ENCODE measurements around the gene ZFC3H1.

Gene ZFC3H1

GRCh38 chr12:71648537-71648936, 15.1 kb downstream of the ZFC3H1 start:
- TF ChIP-seq REST (IDR thresholded peaks at IDR 0.05; ENCODE audit: low read depth) (no peak), NFIC (IDR thresholded peaks at IDR 0.05) (no peak), EP300 (IDR thresholded peaks at IDR 0.05; ENCODE audit: borderline replicate concordance) (no peak), CEBPB (IDR thresholded peaks at IDR 0.05) (no peak)
- TF ChIP-seq, protein P1, sequence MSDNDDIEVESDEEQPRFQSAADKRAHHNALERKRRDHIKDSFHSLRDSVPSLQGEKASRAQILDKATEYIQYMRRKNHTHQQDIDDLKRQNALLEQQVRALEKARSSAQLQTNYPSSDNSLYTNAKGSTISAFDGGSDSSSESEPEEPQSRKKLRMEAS (IDR thresholded peaks at IDR 0.05), result no peak

GRCh38 chr12:71646512-71646911, 17.1 kb downstream of the ZFC3H1 start:
- no peak for TF ChIP-seq CREB1 (IDR thresholded peaks at IDR 0.05; ENCODE audit: low read depth)
- TF ChIP-seq, protein P1 (IDR thresholded peaks at IDR 0.05), result no peak
- no peak for TF ChIP-seq TCF12 (IDR thresholded peaks at IDR 0.05; ENCODE audit: low read depth)
- TF ChIP-seq EP300 (IDR thresholded peaks at IDR 0.05; ENCODE audit: borderline replicate concordance), result no peak
- TF ChIP-seq ZBTB7A (IDR thresholded peaks at IDR 0.05; ENCODE audit: low read depth), result no peak
- TF ChIP-seq YY1 (IDR thresholded peaks at IDR 0.05; ENCODE audit: low read depth), result no peak
- no peak for TF ChIP-seq TEAD4 (IDR thresholded peaks at IDR 0.05)
- no peak for TF ChIP-seq CEBPB (IDR thresholded peaks at IDR 0.05)
- TF ChIP-seq FOXM1 (IDR thresholded peaks at IDR 0.05; ENCODE audit: borderline replicate concordance, low read depth), result no peak
- TF ChIP-seq REST (IDR thresholded peaks at IDR 0.05; ENCODE audit: low read depth), result no peak
- no peak for TF ChIP-seq NFIC (IDR thresholded peaks at IDR 0.05)
- TF ChIP-seq EGR1 (IDR thresholded peaks at IDR 0.05), result no peak
- TF ChIP-seq TAF1 (IDR thresholded peaks at IDR 0.05; ENCODE audit: low read depth), result no peak
- no peak for TF ChIP-seq USF1 (IDR thresholded peaks at IDR 0.05)

- TF ChIP-seq, protein P1 (IDR thresholded peaks at IDR 0.05), result no peak
- TF ChIP-seq EP300 (IDR thresholded peaks at IDR 0.05; ENCODE audit: borderline replicate concordance), result no peak
- no peak for TF ChIP-seq FOXM1 (IDR thresholded peaks at IDR 0.05; ENCODE audit: borderline replicate concordance, low read depth)
- no peak for TF ChIP-seq RAD21 (IDR thresholded peaks at IDR 0.05; ENCODE audit: low read depth)
- TF ChIP-seq REST (IDR thresholded peaks at IDR 0.05; ENCODE audit: low read depth), result no peak
- no peak for TF ChIP-seq TAF1 (IDR thresholded peaks at IDR 0.05; ENCODE audit: low read depth)
- no peak for TF ChIP-seq CREB1 (IDR thresholded peaks at IDR 0.05; ENCODE audit: low read depth)
- no peak for TF ChIP-seq TEAD4 (IDR thresholded peaks at IDR 0.05)
- TF ChIP-seq TCF12 (IDR thresholded peaks at IDR 0.05; ENCODE audit: low read depth), result no peak
- no peak for TF ChIP-seq YY1 (IDR thresholded peaks at IDR 0.05; ENCODE audit: low read depth)
- no peak for TF ChIP-seq USF1 (IDR thresholded peaks at IDR 0.05)
- no peak for TF ChIP-seq NFIC (IDR thresholded peaks at IDR 0.05)
- TF ChIP-seq ZBTB7A (IDR thresholded peaks at IDR 0.05; ENCODE audit: low read depth), result no peak
- TF ChIP-seq CEBPB (IDR thresholded peaks at IDR 0.05), result no peak
- TF ChIP-seq EGR1 (IDR thresholded peaks at IDR 0.05), result no peak
Measured at GRCh38 chr12:71645268-71645667, 18.4 kb downstream of the ZFC3H1 start.

GRCh38 chr12:71642264-71642663, 21.4 kb downstream of the ZFC3H1 start:
- TF ChIP-seq REST (IDR thresholded peaks at IDR 0.05; ENCODE audit: low read depth) (no peak), ZBTB7A (IDR thresholded peaks at IDR 0.05; ENCODE audit: low read depth) (no peak), FOXM1 (IDR thresholded peaks at IDR 0.05; ENCODE audit: borderline replicate concordance, low read depth) (no peak), EGR1 (IDR thresholded peaks at IDR 0.05) (no peak), CREB1 (IDR thresholded peaks at IDR 0.05; ENCODE audit: low read depth) (no peak), USF1 (IDR thresholded peaks at IDR 0.05) (no peak), RAD21 (IDR thresholded peaks at IDR 0.05; ENCODE audit: low read depth) (no peak), TEAD4 (IDR thresholded peaks at IDR 0.05) (no peak), TAF1 (IDR thresholded peaks at IDR 0.05; ENCODE audit: low read depth) (no peak), TCF12 (IDR thresholded peaks at IDR 0.05; ENCODE audit: low read depth) (no peak), EP300 (IDR thresholded peaks at IDR 0.05; ENCODE audit: borderline replicate concordance) (no peak)
- TF ChIP-seq, protein P1 (IDR thresholded peaks at IDR 0.05), result no peak

Measured in Ishikawa (cell line).